ENCODE results near the gene THEMIS.

The THEMIS gene

GRCh38 chr6:127834136-127834535, 66.7 kb downstream of the THEMIS start:
- Mint-ChIP-seq H3K27me3 (no peaks in the 10 kb centered on the region), H3K36me3 (peaks cover 52% of the 10 kb centered on the region), H3K9me3 (no peaks in the 10 kb centered on the region), H3K27ac (peak overlapping the region; percentile 17), H3K4me3 (no peak overlapping the region), H3K4me1 (peaks cover 5% of the 10 kb centered on the region)
- no peak for DNase-seq
- CTCF ChIA-PET: no interaction called here

- Mint-ChIP-seq H3K4me1 (peaks cover 5% of the 10 kb centered on the region), H3K4me3 (no peak overlapping the region), H3K9me3 (no peaks in the 10 kb centered on the region), H3K36me3 (peaks cover 60% of the 10 kb centered on the region), H3K27me3 (no peaks in the 10 kb centered on the region), H3K27ac (no peak overlapping the region)
- CTCF ChIA-PET: no interaction called here
- no peak for DNase-seq
These were observed 67.5 kb downstream of the THEMIS start for GRCh38 chr6:127833336-127833735.

- Mint-ChIP-seq H3K27me3 (no peaks in the 10 kb centered on the region), H3K27ac (no peak overlapping the region), H3K36me3 (peaks cover 69% of the 10 kb centered on the region), H3K9me3 (no peaks in the 10 kb centered on the region), H3K4me1 (peaks cover 9% of the 10 kb centered on the region), H3K4me3 (no peak overlapping the region)
- no peak for DNase-seq
- CTCF ChIA-PET: no interaction called here
These were observed 68.5 kb downstream of the THEMIS start for GRCh38 chr6:127832381-127832780.

- no peaks in the 10 kb centered on the region for H3K27me3 Mint-ChIP-seq
- DNase-seq: no peak
- no peak overlapping the region for H3K27ac Mint-ChIP-seq
- H3K9me3 Mint-ChIP-seq: no peaks in the 10 kb centered on the region
- CTCF ChIA-PET: no interaction called here
- H3K4me1 Mint-ChIP-seq: peaks cover 24% of the 10 kb centered on the region
- no peak overlapping the region for H3K4me3 Mint-ChIP-seq
- peaks cover 71% of the 10 kb centered on the region for H3K36me3 Mint-ChIP-seq
These were observed 76.8 kb downstream of the THEMIS start for GRCh38 chr6:127824061-127824460.

GRCh38 chr6:127821431-127821830, 79.4 kb downstream of the THEMIS start:
- no peaks in the 10 kb centered on the region for H3K27me3 Mint-ChIP-seq
- no peak for DNase-seq
- CTCF ChIA-PET: interaction anchor here (0.6 to 1.0 kb wide), 2 partner anchors 20 to 84 kb away, joined by 3 to 4 read pairs; no protein-coding TSS in a partner anchor
- no peak overlapping the region for H3K4me3 Mint-ChIP-seq
- peaks cover 67% of the 10 kb centered on the region for H3K36me3 Mint-ChIP-seq
- H3K4me1 Mint-ChIP-seq: peaks cover 37% of the 10 kb centered on the region
- H3K27ac Mint-ChIP-seq: no peak overlapping the region
- no peaks in the 10 kb centered on the region for H3K9me3 Mint-ChIP-seq

- Mint-ChIP-seq H3K4me3 (no peak overlapping the region), H3K9me3 (no peaks in the 10 kb centered on the region), H3K27me3 (no peaks in the 10 kb centered on the region), H3K4me1 (peaks cover 36% of the 10 kb centered on the region), H3K36me3 (peaks cover 70% of the 10 kb centered on the region), H3K27ac (no peak overlapping the region)
- CTCF ChIA-PET: no interaction called here
- DNase-seq: no peak
These were observed 82.7 kb downstream of the THEMIS start for GRCh38 chr6:127818149-127818548.

GRCh38 chr6:127816643-127817042, 84.2 kb downstream of the THEMIS start:
- peaks cover 76% of the 10 kb centered on the region for H3K36me3 Mint-ChIP-seq
- H3K4me3 Mint-ChIP-seq: no peak overlapping the region
- H3K4me1 Mint-ChIP-seq: peaks cover 36% of the 10 kb centered on the region
- no peak for DNase-seq
- no peaks in the 10 kb centered on the region for H3K27me3 Mint-ChIP-seq
- CTCF ChIA-PET: no interaction called here
- no peak overlapping the region for H3K27ac Mint-ChIP-seq
- no peaks in the 10 kb centered on the region for H3K9me3 Mint-ChIP-seq

- Mint-ChIP-seq H3K27me3 (no peaks in the 10 kb centered on the region), H3K27ac (no peak overlapping the region), H3K36me3 (peaks cover 81% of the 10 kb centered on the region), H3K4me3 (no peak overlapping the region), H3K9me3 (no peaks in the 10 kb centered on the region), H3K4me1 (peaks cover 34% of the 10 kb centered on the region)
- no peak for DNase-seq
- CTCF ChIA-PET: no interaction called here
These were observed 87.2 kb downstream of the THEMIS start for GRCh38 chr6:127813699-127814027.

GRCh38 chr6:127812985-127813698, 87.7 kb downstream of the THEMIS start:
- H3K4me3 Mint-ChIP-seq: no peak overlapping the region
- H3K36me3 Mint-ChIP-seq: peaks cover 81% of the 10 kb centered on the region
- H3K27me3 Mint-ChIP-seq: no peaks in the 10 kb centered on the region
- peaks cover 34% of the 10 kb centered on the region for H3K4me1 Mint-ChIP-seq
- H3K9me3 Mint-ChIP-seq: no peaks in the 10 kb centered on the region
- CTCF ChIA-PET: no interaction called here
- DNase-seq: no peak
- H3K27ac Mint-ChIP-seq: no peak overlapping the region

GRCh38 chr6:127811900-127812570, 88.8 kb downstream of the THEMIS start:
- no peak overlapping the region for H3K27ac Mint-ChIP-seq
- H3K36me3 Mint-ChIP-seq: peaks cover 85% of the 10 kb centered on the region
- no peaks in the 10 kb centered on the region for H3K9me3 Mint-ChIP-seq
- H3K4me3 Mint-ChIP-seq: no peak overlapping the region
- H3K27me3 Mint-ChIP-seq: no peaks in the 10 kb centered on the region
- DNase-seq: no peak
- CTCF ChIA-PET: no interaction called here
- H3K4me1 Mint-ChIP-seq: peaks cover 32% of the 10 kb centered on the region

GRCh38 chr6:127807806-127808517, 92.9 kb downstream of the THEMIS start:
- peaks cover 26% of the 10 kb centered on the region for H3K4me1 Mint-ChIP-seq
- CTCF ChIA-PET: no interaction called here
- no peak overlapping the region for H3K4me3 Mint-ChIP-seq
- DNase-seq: no peak
- peaks cover 7% of the 10 kb centered on the region for H3K9me3 Mint-ChIP-seq
- no peaks in the 10 kb centered on the region for H3K27me3 Mint-ChIP-seq
- peaks cover 91% of the 10 kb centered on the region for H3K36me3 Mint-ChIP-seq
- H3K27ac Mint-ChIP-seq: no peak overlapping the region

- peaks cover 7% of the 10 kb centered on the region for H3K9me3 Mint-ChIP-seq
- peaks cover 39% of the 10 kb centered on the region for H3K4me1 Mint-ChIP-seq
- H3K27ac Mint-ChIP-seq: no peak overlapping the region
- no peak overlapping the region for H3K4me3 Mint-ChIP-seq
- H3K36me3 Mint-ChIP-seq: peaks cover 74% of the 10 kb centered on the region
- CTCF ChIA-PET: no interaction called here
- no peaks in the 10 kb centered on the region for H3K27me3 Mint-ChIP-seq
- no peak for DNase-seq
These were observed 104.1 kb downstream of the THEMIS start for GRCh38 chr6:127796713-127797112.

GRCh38 chr6:127794405-127794804, 106.5 kb downstream of the THEMIS start:
- Mint-ChIP-seq H3K4me3 (no peak overlapping the region), H3K27me3 (no peaks in the 10 kb centered on the region), H3K4me1 (peaks cover 45% of the 10 kb centered on the region), H3K27ac (no peak overlapping the region), H3K36me3 (peaks cover 67% of the 10 kb centered on the region), H3K9me3 (peaks cover under 1% of the 10 kb centered on the region)
- CTCF ChIA-PET: no interaction called here
- DNase-seq: no peak

- H3K4me1 Mint-ChIP-seq: peaks cover 50% of the 10 kb centered on the region
- peaks cover 69% of the 10 kb centered on the region for H3K36me3 Mint-ChIP-seq
- H3K27ac Mint-ChIP-seq: peak overlapping the region; percentile 24
- no peaks in the 10 kb centered on the region for H3K27me3 Mint-ChIP-seq
- H3K9me3 Mint-ChIP-seq: no peaks in the 10 kb centered on the region
- CTCF ChIA-PET: no interaction called here
- H3K4me3 Mint-ChIP-seq: no peak overlapping the region
- DNase-seq: no peak
These were observed 107.5 kb downstream of the THEMIS start for GRCh38 chr6:127793396-127793795.

- CTCF ChIA-PET: no interaction called here
- Mint-ChIP-seq H3K27ac (peak overlapping the region; percentile 9), H3K4me1 (peaks cover 48% of the 10 kb centered on the region), H3K36me3 (peaks cover 68% of the 10 kb centered on the region), H3K9me3 (no peaks in the 10 kb centered on the region), H3K27me3 (no peaks in the 10 kb centered on the region), H3K4me3 (no peak overlapping the region)
- no peak for DNase-seq
These were observed 108.2 kb downstream of the THEMIS start for GRCh38 chr6:127792616-127793015.
